OCI-LY1 (cell line): ENCODE measurements around the gene CCDC50.

Experiments used
- H2AFZ ChIP-seq: fragments of 200-600 bp; sonication (generic), shearing (Covaris generic); 2 replicates; pipeline ENCODE4 v1.6.0; 2014; ENCODE audit warnings: antibody characterized with exemption, mild to moderate bottlenecking, low read length
- H3F3A ChIP-seq: fragments of 200-600 bp; sonication (generic), shearing (Covaris generic); 2 replicates; pipeline ENCODE4 v1.6.0; 2014; ENCODE audit warnings: mild to moderate bottlenecking, antibody characterized with exemption, low read length, moderate library complexity; ENCODE audit not compliant: insufficient read depth
- H3K27ac ChIP-seq: fragments of 200-600 bp; sonication (generic); 2 replicates; pipeline ENCODE4 v1.5.1; 2014; ENCODE audit warnings: low read length, mixed run types, mild to moderate bottlenecking, low read depth; ENCODE audit not compliant: poor library complexity, severe bottlenecking
- H3K27me3 ChIP-seq: fragments of 200-600 bp; sonication (generic); 2 replicates; pipeline ENCODE4 v1.6.0; 2014; ENCODE audit warnings: antibody characterized with exemption, mild to moderate bottlenecking, low read length, moderate library complexity; ENCODE audit not compliant: insufficient read depth
- H3K36me3 ChIP-seq: fragments of 200-600 bp; sonication (generic); 2 replicates; pipeline ENCODE4 v1.6.1; 2014; ENCODE audit warnings: mild to moderate bottlenecking, antibody characterized with exemption, low read length, moderate library complexity, mixed read lengths; ENCODE audit not compliant: insufficient read depth
- H3K4me1 ChIP-seq: fragments of 200-600 bp; sonication (generic); 2 replicates; pipeline ENCODE4 v1.5.1; 2014; ENCODE audit warnings: mild to moderate bottlenecking, low read length, moderate library complexity; ENCODE audit not compliant: insufficient read depth, severe bottlenecking
- H3K4me2 ChIP-seq: fragments of 200-600 bp; sonication (generic), shearing (Covaris generic); 2 replicates; pipeline ENCODE4 v1.6.1; 2014; ENCODE audit warnings: low read length
- H3K4me3 ChIP-seq: fragments of 200-600 bp; sonication (generic); 2 replicates; pipeline ENCODE4 v1.5.1; 2014; ENCODE audit warnings: low read length, low read depth, mild to moderate bottlenecking, mixed read lengths; ENCODE audit not compliant: poor library complexity, severe bottlenecking
- H3K79me2 ChIP-seq: fragments of 200-600 bp; shearing (Covaris generic); 2 replicates; pipeline ENCODE4 v1.6.1; 2016; ENCODE audit warnings: mixed run types, low read length, mixed read lengths; ENCODE audit not compliant: insufficient read depth
- H3K9ac ChIP-seq: fragments of 200-600 bp; sonication (generic), shearing (Covaris generic); 2 replicates; pipeline ENCODE4 v1.6.1; 2014; ENCODE audit warnings: mild to moderate bottlenecking, low read length, mixed read lengths
- H3K9me2 ChIP-seq: fragments of 200-600 bp; sonication (generic), shearing (Covaris generic); 2 replicates; pipeline ENCODE4 v1.6.1; 2014; ENCODE audit warnings: low read depth, mild to moderate bottlenecking, low read length, mixed read lengths
- H3K9me3 ChIP-seq: fragments of 200-600 bp; shearing (Covaris generic); 2 replicates; pipeline ENCODE4 v1.6.1; 2014; ENCODE audit warnings: low read length, mixed read lengths
- H4K20me1 ChIP-seq: fragments of 200-600 bp; sonication (generic), shearing (Covaris generic); 2 replicates; pipeline ENCODE4 v1.6.0; 2016; ENCODE audit warnings: mild to moderate bottlenecking, low read length; ENCODE audit not compliant: insufficient read depth
- CTCF ChIP-seq: fragments of 200-600 bp; sonication (generic), shearing (Covaris generic); IDR thresholded peaks from 2 replicates; pipeline ENCODE4 v1.5.1; 2017; ENCODE audit warnings: mild to moderate bottlenecking, antibody characterized with exemption, low read length, moderate library complexity, mixed read lengths
- EZH2 ChIP-seq: fragments of 200-600 bp; sonication (generic), shearing (Covaris generic); IDR thresholded peaks from 2 replicates; pipeline ENCODE4 v1.8.0; 2017; ENCODE audit warnings: borderline replicate concordance, mixed run types, mild to moderate bottlenecking, antibody characterized with exemption, low read length, moderate library complexity, mixed read lengths

CCDC50 gene

GRCh38 chr3:191372122-191372521 lies 42.9 kb downstream of the CCDC50 start:
- H3K27ac ChIP-seq, result no peak overlapping the region
- H3K27me3 ChIP-seq, result no peaks in the 10 kb centered on the region
- TF ChIP-seq CTCF, result no peak
- TF ChIP-seq EZH2, result no peak
- H3K4me3 ChIP-seq, result no peak overlapping the region
- no peak overlapping the region for H3K9ac ChIP-seq
- no peaks in the 10 kb centered on the region for H3K4me1 ChIP-seq
- no peaks in the 10 kb centered on the region for H3K9me2 ChIP-seq
- no peaks in the 10 kb centered on the region for H3K36me3 ChIP-seq
- no peak overlapping the region for H2AFZ ChIP-seq
- no peaks in the 10 kb centered on the region for H4K20me1 ChIP-seq
- H3K4me2 ChIP-seq, result no peak overlapping the region
- H3K9me3 ChIP-seq, result no peaks in the 10 kb centered on the region
- H3F3A ChIP-seq, result no peaks in the 10 kb centered on the region
- no peaks in the 10 kb centered on the region for H3K79me2 ChIP-seq

- H3K27me3 ChIP-seq, result no peaks in the 10 kb centered on the region
- TF ChIP-seq CTCF (no peak), EZH2 (no peak)
- no peak overlapping the region for H3K27ac ChIP-seq
- no peak overlapping the region for H2AFZ ChIP-seq
- no peak overlapping the region for H3K4me2 ChIP-seq
- H3K4me3 ChIP-seq, result no peak overlapping the region
- H3K9me2 ChIP-seq, result no peaks in the 10 kb centered on the region
- H3F3A ChIP-seq, result no peaks in the 10 kb centered on the region
- no peak overlapping the region for H3K9ac ChIP-seq
- no peaks in the 10 kb centered on the region for H3K4me1 ChIP-seq
- no peaks in the 10 kb centered on the region for H3K79me2 ChIP-seq
- H3K9me3 ChIP-seq, result no peaks in the 10 kb centered on the region
- no peaks in the 10 kb centered on the region for H4K20me1 ChIP-seq
- H3K36me3 ChIP-seq, result no peaks in the 10 kb centered on the region
These were observed 44.1 kb downstream of the CCDC50 start for GRCh38 chr3:191373327-191373726.

- no peak overlapping the region for H2AFZ ChIP-seq
- H3K9me3 ChIP-seq, result no peaks in the 10 kb centered on the region
- no peak overlapping the region for H3K4me2 ChIP-seq
- H3K9ac ChIP-seq, result no peak overlapping the region
- H3K79me2 ChIP-seq, result no peaks in the 10 kb centered on the region
- H3K4me3 ChIP-seq, result no peak overlapping the region
- H3K9me2 ChIP-seq, result no peaks in the 10 kb centered on the region
- no peaks in the 10 kb centered on the region for H3K36me3 ChIP-seq
- H4K20me1 ChIP-seq, result no peaks in the 10 kb centered on the region
- no peaks in the 10 kb centered on the region for H3K27me3 ChIP-seq
- TF ChIP-seq CTCF (no peak), EZH2 (no peak)
- no peak overlapping the region for H3K27ac ChIP-seq
- H3F3A ChIP-seq, result no peaks in the 10 kb centered on the region
- no peaks in the 10 kb centered on the region for H3K4me1 ChIP-seq
These were observed 47.4 kb downstream of the CCDC50 start for GRCh38 chr3:191376516-191377141.
